HepG2 (cell line): Measurements from ENCODE around the gene NLRP5. TPM values are rescaled to one million over a fixed set of nuclear protein-coding genes. Genes with fewer than 3 reads are reported as not detected.
A peak's percentile ranks its signal among the peaks of the same experiment; 100 is the strongest.

Experiments
- ATAC-seq: fragments of 200-7000 bp; cut with Tn5 transposase; 3 replicates; pipeline ENCODE4 v1.9.1; 2020; ENCODE audit warnings: mild to moderate bottlenecking, moderate library complexity
- BruUV-seq: library from RNA; stranded (reverse); fragments of 400-500 nt; replicated peaks from 2 replicates; lab custom pipeline; 2021; lab: Mats Ljungman, UMichigan
- CTCF ChIA-PET: fragments of 300-600 bp; formaldehyde crosslinking; extraction: SDS; loops from one replicate; lab custom pipeline; 2021; ENCODE audit warnings: low total read pairs, inconsistent platforms, low intra/inter-chr PET ratio; lab: Yijun Ruan, JAX
- POLR2A ChIA-PET: fragments of 350-600 bp; sonication (Branson Sonifier 250); formaldehyde crosslinking; loops from one replicate; lab custom pipeline; 2020; ENCODE audit warnings: antibody characterized with exemption, inconsistent platforms; lab: Yijun Ruan, JAX
- DNase-seq: peaks from one replicate; pipeline ENCODE4 v3.0.0-alpha.2; 2015; ENCODE audit warnings: low spot score
- FAIRE-seq: peaks from 3 replicates; lab custom pipeline; 2011; peaks lifted over from hg19 to GRCh38; lab: Jason Lieb, UNC
- H2AFZ ChIP-seq: one replicate; pipeline ENCODE4 v1.6.1; 2011; ENCODE audit warnings: low read length, inconsistent platforms
- H3K27ac ChIP-seq: fragments of 300-600 bp; 3 replicates; pipeline ENCODE4 v1.8.0; 2011; ENCODE audit warnings: mixed run types, mild to moderate bottlenecking, mixed read lengths, low read length, inconsistent platforms; ENCODE audit not compliant: insufficient read depth; ENCODE audit errors: extremely low read length
- H3K27me3 ChIP-seq, 2 experiments: fragments of 200-600 bp in 1 of 2; 2 replicates in 1 of 2; 3 replicates in 1 of 2; pipeline versions ENCODE4 v1.6.0 to v1.8.0; 2011; ENCODE audit warnings: low read length in 2 of 2, mild to moderate bottlenecking in 2 of 2, moderate library complexity in 2 of 2, inconsistent platforms in 1 of 2; ENCODE audit not compliant: insufficient read depth in 2 of 2, control insufficient read depth in 1 of 2
- H3K36me3 ChIP-seq, 2 experiments: fragments of 200-600 bp in 1 of 2; replicated peaks in 1 of 2; 2 replicates in 1 of 2; 3 replicates in 1 of 2; pipeline versions ENCODE4 v1.5.1 to v1.8.0; 2011; ENCODE audit warnings: low read length in 2 of 2, inconsistent platforms in 1 of 2; ENCODE audit not compliant: insufficient read depth in 2 of 2, control insufficient read depth in 1 of 2
- H3K4me1 ChIP-seq: 2 replicates; pipeline ENCODE4 v1.5.1; 2012; ENCODE audit warnings: low read length, inconsistent platforms; ENCODE audit not compliant: insufficient read depth
- H3K4me2 ChIP-seq: 2 replicates; pipeline ENCODE4 v1.6.0; 2011; ENCODE audit warnings: low read depth, low read length, inconsistent platforms
- H3K4me3 ChIP-seq, 3 experiments: fragments of 200-600 bp in 1 of 3; sonication (generic), shearing (Covaris generic) in 1 of 3; replicated peaks in 1 of 3; 2 replicates each; pipeline ENCODE4 v1.5.1; 2011 to 2016; ENCODE audit warnings: low read length in 3 of 3, inconsistent platforms in 2 of 3, low read depth in 2 of 3, mild to moderate bottlenecking in 2 of 3, control low read depth in 1 of 3, mixed read lengths in 1 of 3; ENCODE audit not compliant: insufficient read depth in 1 of 3
- H3K79me2 ChIP-seq: one replicate; pipeline ENCODE4 v1.6.1; 2011; ENCODE audit warnings: low read length, inconsistent platforms; ENCODE audit not compliant: insufficient read depth
- H3K9ac ChIP-seq: 2 replicates; pipeline ENCODE4 v1.6.0; 2011; ENCODE audit warnings: mild to moderate bottlenecking, low read depth, low read length, inconsistent platforms; ENCODE audit not compliant: insufficient read depth
- H3K9me3 ChIP-seq: 2 replicates; pipeline ENCODE4 v1.5.1; 2012; ENCODE audit warnings: mild to moderate bottlenecking, low read length
- H4K20me1 ChIP-seq: 2 replicates; pipeline ENCODE4 v1.6.0; 2011; ENCODE audit warnings: inconsistent platforms, mild to moderate bottlenecking, low read length, moderate library complexity; ENCODE audit not compliant: insufficient read depth
- AGO2 ChIP-seq: fragments of 200-400 bp; formaldehyde crosslinking; optimal IDR thresholded peaks from 2 replicates; pipeline ENCODE3; 2017; ENCODE audit warnings: mild to moderate bottlenecking, low read depth, low read length, moderate library complexity
- HDAC1 ChIP-seq: sonication (generic); formaldehyde crosslinking; IDR thresholded peaks from 2 replicates; pipeline ENCODE4 v1.5.1; 2020; ENCODE audit warnings: mild to moderate bottlenecking, missing genetic modification reagents
- NFYB ChIP-seq: sonication (generic); formaldehyde crosslinking; IDR thresholded peaks from 2 replicates; pipeline ENCODE4 v1.4.0; 2020; ENCODE audit warnings: missing genetic modification reagents
- NR2C2 ChIP-seq: sonication (generic); formaldehyde crosslinking; IDR thresholded peaks from 2 replicates; pipeline ENCODE4 v1.4.0; 2020; ENCODE audit warnings: missing genetic modification reagents, mild to moderate bottlenecking, moderate library complexity, borderline replicate concordance
- SNRNP70 ChIP-seq: fragments of 200-400 bp; formaldehyde crosslinking; IDR thresholded peaks from 2 replicates; pipeline ENCODE4 v1.6.1; 2017; ENCODE audit warnings: mild to moderate bottlenecking, low read depth, low read length, moderate library complexity
- SP2 ChIP-seq: sonication (generic); formaldehyde crosslinking; IDR thresholded peaks from 2 replicates; pipeline ENCODE4 v1.5.1; 2020; ENCODE audit warnings: mild to moderate bottlenecking, missing genetic modification reagents
- ZNF282 ChIP-seq: fragments of 450-650 bp; IDR thresholded peaks from 2 replicates; pipeline ENCODE4 v1.6.1; 2018; ENCODE audit not compliant: partially characterized antibody
- ZSCAN25 ChIP-seq: sonication (generic); formaldehyde crosslinking; IDR thresholded peaks from 2 replicates; pipeline ENCODE4 v1.8.0; 2022; ENCODE audit warnings: mild to moderate bottlenecking, missing genetic modification reagents
- WGBS: methylation state at CpG from one replicate; pipeline ENCODE4 v1.1.6; 2017; ENCODE audit warnings: low lambda C conversion rate; 5-methylcytosine and 5-hydroxymethylcytosine counted together
- in situ Hi-C: cut with HindIII; loops from 2 replicates; pipeline ENCODE4 v1.10.0; 2017; ENCODE audit warnings: low pct_unique_long_range_greater_than_20kb; ENCODE audit not compliant: extremely low pct_ligation_motif_present
- intact Hi-C: fragments of 100-400 bp; cut with micrococcal nuclease; formaldehyde crosslinking; loops from one replicate; pipeline ENCODE4 v1.10.0; 2022; ENCODE audit not compliant: unreplicated experiment
- polyA plus RNA-seq, 8 experiments: library from polyadenylated mRNA; depleted of rRNA in 3 of 8; stranded (reverse) in 7 of 8; unstranded in 1 of 8; fragments of >200 nt; fragmentation: Illumina TruSeq in 4 of 8; extraction: Trizol in 4 of 8; gene quantifications; 2 replicates each; pipeline versions ENCODE4 v1.2.1 to v1.2.3, GENCODE V29; 2011 to 2016; ENCODE audit warnings: low read depth in 4 of 8, missing spikeins in 1 of 8, mixed read lengths in 1 of 8; ENCODE audit not compliant: insufficient read depth in 1 of 8
- total RNA-seq, 5 experiments: library from RNA; depleted of rRNA; stranded (reverse); fragments of >200 nt; fragmentation: Illumina TruSeq; extraction: Trizol; gene quantifications; 2 replicates each; pipeline ENCODE4 v1.2.3, GENCODE V29; 2016; ENCODE audit warnings: low read depth in 1 of 5
- TF ChIP-seq, protein P1 (sequence below): sonication (generic); formaldehyde crosslinking; IDR thresholded peaks from 2 replicates; pipeline ENCODE4 v1.4.0; 2020; ENCODE audit warnings: missing genetic modification reagents, borderline replicate concordance
- TF ChIP-seq, protein P2 (sequence below): sonication (generic); formaldehyde crosslinking; IDR thresholded peaks from 2 replicates; pipeline ENCODE4 v1.8.0; 2022; ENCODE audit warnings: missing genetic modification reagents, mild to moderate bottlenecking, borderline replicate concordance
- TF ChIP-seq, protein P3 (sequence below): sonication (generic); formaldehyde crosslinking; conservative IDR thresholded peaks from 2 replicates; pipeline ENCODE4 v1.4.0; 2020; ENCODE audit warnings: missing genetic modification reagents

NLRP5 gene
- total and polyA plus RNA-seq, 2 of the 13 experiments (the other 11 are each of a cell fraction or from before 2014, with no cell fraction given), result not detected

DNA sequence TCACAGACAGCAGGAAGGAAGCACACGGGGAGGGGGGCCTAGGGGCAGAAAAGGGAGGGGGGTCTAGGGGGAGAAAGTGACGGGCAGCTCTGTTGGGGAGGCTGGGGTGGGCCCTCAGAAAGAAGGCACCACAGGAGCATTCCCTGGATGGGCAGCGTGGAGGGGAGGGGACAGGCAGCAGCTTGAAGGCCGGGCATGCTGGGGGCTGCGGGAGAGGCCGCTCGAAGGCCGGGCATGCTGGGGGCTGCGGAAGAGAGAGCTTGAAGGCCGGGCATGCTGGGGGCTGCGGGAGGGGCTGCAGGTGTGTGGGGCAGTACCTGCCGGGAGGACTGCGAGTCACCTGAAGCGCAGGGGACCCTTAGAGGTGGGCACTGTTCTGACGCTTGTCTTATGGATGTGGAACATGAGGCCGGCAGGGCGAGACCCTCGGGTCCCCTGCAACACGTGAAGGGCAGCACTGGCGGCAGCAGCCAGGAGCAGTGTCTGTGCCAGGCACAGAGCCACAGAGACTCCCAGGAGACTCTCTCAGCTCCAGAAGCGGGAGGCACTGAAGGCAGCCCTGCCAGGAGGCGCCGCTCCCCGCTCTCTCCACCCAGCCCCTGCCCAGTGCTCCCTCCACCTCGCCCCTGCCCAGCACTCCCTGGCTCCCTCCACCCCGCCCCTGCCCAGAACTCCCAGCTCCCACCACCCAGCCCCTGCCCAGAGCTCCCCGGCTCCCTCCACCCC, 121.2 kb downstream of the NLRP5 start:
- Histone ChIP-seq H4K20me1 (peaks cover 77% of the 10 kb centered on the region), H3K9ac (no peak overlapping the region), H2AFZ (no peak overlapping the region), H3K36me3 (peaks cover 9 to 18% of the 10 kb centered on the region in 2 experiments; a peak in 4 of 5 replicates)
- no peak for FAIRE-seq
- peak; percentile 9; the same call in 1 of the 2 replicates for TF ChIP-seq NR2C2
- TF ChIP-seq AGO2, result peak; percentile 11
- TF ChIP-seq ZSCAN25 (CRISPR knock-in tag), result peak; percentile 88
- no peak for TF ChIP-seq ZNF282
- TF ChIP-seq, all 625 proteins: peak for 3
- H3K4me3 ChIP-seq, result no peak overlapping the region
- H3K27ac ChIP-seq, result no peak overlapping the region
- 93% methylated on average over 14 of the region's 27 CpGs for WGBS
- no TSS peak for BruUV-seq
- no peaks in the 10 kb centered on the region for H3K27me3 ChIP-seq
- no peaks in the 10 kb centered on the region for H3K9me3 ChIP-seq
- peaks cover 83% of the 10 kb centered on the region for H3K79me2 ChIP-seq
- ChIA-PET POLR2A (interaction anchor here (1.0 kb wide), 1 partner anchor 63 kb away, joined by 5 read pairs; no protein-coding TSS in a partner anchor), CTCF (no interaction called here)
- H3K4me1 ChIP-seq, result peaks cover 70% of the 10 kb centered on the region
- DNase-seq (no peak), ATAC-seq (no peak)
- in situ Hi-C loops (no loop called here), intact Hi-C loops (no loop called here)
- H3K4me2 ChIP-seq, result no peak overlapping the region

DNA sequence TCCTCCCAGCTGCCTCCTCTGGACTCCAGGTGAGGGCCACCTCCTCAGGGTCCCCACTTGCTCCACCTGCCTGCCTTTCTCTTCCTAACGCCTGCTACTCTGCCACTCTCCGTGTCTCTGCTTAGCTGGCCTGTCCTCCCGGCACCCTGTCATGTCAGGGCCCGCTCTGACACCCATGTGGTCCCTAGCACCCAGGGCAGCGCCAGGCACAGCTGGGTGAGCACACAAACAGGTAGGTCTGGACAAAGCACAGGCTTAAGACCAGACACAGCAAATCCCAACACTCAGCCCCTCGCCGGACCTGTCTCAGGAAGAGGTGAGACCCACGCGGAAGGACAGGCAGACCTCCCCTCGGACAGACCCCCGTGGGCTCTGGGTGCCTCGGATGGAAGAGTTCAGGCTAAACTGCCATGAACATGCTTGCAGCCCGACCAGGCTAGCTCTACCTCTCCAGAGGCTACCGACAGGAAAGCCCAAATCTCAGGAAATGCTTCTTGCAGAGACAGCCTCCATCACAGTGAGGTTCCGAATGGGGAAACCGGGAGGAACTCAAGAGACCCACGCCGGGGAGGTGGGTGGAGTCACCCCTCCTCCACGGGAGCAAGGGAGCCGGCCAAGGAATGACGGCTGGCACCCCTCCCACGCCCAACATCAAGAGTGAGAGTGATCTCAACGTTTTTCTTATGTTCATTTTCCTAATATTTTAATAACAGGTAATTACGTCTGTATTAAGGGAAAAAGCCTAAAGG, 122.0 kb downstream of the NLRP5 start:
- ChIA-PET CTCF (no interaction called here), POLR2A (interaction anchor here (1.0 to 3.7 kb wide), 2 partner anchors 34 to 62 kb away, joined by 5 to 55 read pairs; no protein-coding TSS in a partner anchor)
- ATAC-seq (no peak), DNase-seq (no peak), FAIRE-seq (no peak)
- intact Hi-C loops, result no loop called here
- Histone ChIP-seq H3K4me2 (no peak overlapping the region), H3K27ac (peak overlapping the region; percentile 42), H3K9ac (no peak overlapping the region), H3K79me2 (peaks cover 83% of the 10 kb centered on the region), H2AFZ (no peak overlapping the region), H3K27me3 (no peaks in the 10 kb centered on the region), H3K9me3 (no peaks in the 10 kb centered on the region), H3K4me3 (no peak overlapping the region), H3K36me3 (peaks cover 6 to 13% of the 10 kb centered on the region in 2 experiments; a peak in 4 of 5 replicates), H4K20me1 (peaks cover 79% of the 10 kb centered on the region), H3K4me1 (peaks cover 78% of the 10 kb centered on the region)
- in situ Hi-C loops, result no loop called here
- WGBS, result 93% methylated on average over 18 of the region's 24 CpGs
- no TSS peak for BruUV-seq
- TF ChIP-seq, protein P1, sequence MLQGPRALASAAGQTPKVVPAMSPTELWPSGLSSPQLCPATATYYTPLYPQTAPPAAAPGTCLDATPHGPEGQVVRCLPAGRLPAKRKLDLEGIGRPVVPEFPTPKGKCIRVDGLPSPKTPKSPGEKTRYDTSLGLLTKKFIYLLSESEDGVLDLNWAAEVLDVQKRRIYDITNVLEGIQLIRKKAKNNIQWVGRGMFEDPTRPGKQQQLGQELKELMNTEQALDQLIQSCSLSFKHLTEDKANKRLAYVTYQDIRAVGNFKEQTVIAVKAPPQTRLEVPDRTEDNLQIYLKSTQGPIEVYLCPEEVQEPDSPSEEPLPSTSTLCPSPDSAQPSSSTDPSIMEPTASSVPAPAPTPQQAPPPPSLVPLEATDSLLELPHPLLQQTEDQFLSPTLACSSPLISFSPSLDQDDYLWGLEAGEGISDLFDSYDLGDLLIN (CRISPR knock-in tag), result no peak
- TF ChIP-seq HDAC1 (CRISPR knock-in tag), result no peak
- no peak for TF ChIP-seq SP2 (CRISPR knock-in tag)
- TF ChIP-seq, protein P2, sequence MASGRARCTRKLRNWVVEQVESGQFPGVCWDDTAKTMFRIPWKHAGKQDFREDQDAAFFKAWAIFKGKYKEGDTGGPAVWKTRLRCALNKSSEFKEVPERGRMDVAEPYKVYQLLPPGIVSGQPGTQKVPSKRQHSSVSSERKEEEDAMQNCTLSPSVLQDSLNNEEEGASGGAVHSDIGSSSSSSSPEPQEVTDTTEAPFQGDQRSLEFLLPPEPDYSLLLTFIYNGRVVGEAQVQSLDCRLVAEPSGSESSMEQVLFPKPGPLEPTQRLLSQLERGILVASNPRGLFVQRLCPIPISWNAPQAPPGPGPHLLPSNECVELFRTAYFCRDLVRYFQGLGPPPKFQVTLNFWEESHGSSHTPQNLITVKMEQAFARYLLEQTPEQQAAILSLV, result 0 out of 2 replicates have a peak, but pooled peaks have one; percentile 24
- no peak for TF ChIP-seq NFYB (CRISPR knock-in tag)
- no peak for TF ChIP-seq SNRNP70
- TF ChIP-seq, protein P3, sequence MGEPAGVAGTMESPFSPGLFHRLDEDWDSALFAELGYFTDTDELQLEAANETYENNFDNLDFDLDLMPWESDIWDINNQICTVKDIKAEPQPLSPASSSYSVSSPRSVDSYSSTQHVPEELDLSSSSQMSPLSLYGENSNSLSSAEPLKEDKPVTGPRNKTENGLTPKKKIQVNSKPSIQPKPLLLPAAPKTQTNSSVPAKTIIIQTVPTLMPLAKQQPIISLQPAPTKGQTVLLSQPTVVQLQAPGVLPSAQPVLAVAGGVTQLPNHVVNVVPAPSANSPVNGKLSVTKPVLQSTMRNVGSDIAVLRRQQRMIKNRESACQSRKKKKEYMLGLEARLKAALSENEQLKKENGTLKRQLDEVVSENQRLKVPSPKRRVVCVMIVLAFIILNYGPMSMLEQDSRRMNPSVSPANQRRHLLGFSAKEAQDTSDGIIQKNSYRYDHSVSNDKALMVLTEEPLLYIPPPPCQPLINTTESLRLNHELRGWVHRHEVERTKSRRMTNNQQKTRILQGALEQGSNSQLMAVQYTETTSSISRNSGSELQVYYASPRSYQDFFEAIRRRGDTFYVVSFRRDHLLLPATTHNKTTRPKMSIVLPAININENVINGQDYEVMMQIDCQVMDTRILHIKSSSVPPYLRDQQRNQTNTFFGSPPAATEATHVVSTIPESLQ (CRISPR knock-in tag), result no peak
- peak; percentile 37 for TF ChIP-seq AGO2
